Measurements from ENCODE around the gene ETV7. TPM values are rescaled to one million over a fixed set of nuclear protein-coding genes. Genes with fewer than 3 reads are reported as not detected.

The ETV7 gene
- total and polyA plus RNA-seq, 2 of the 13 experiments (the other 11 are each of a cell fraction or from before 2014, with no cell fraction given): not detected

DNA sequence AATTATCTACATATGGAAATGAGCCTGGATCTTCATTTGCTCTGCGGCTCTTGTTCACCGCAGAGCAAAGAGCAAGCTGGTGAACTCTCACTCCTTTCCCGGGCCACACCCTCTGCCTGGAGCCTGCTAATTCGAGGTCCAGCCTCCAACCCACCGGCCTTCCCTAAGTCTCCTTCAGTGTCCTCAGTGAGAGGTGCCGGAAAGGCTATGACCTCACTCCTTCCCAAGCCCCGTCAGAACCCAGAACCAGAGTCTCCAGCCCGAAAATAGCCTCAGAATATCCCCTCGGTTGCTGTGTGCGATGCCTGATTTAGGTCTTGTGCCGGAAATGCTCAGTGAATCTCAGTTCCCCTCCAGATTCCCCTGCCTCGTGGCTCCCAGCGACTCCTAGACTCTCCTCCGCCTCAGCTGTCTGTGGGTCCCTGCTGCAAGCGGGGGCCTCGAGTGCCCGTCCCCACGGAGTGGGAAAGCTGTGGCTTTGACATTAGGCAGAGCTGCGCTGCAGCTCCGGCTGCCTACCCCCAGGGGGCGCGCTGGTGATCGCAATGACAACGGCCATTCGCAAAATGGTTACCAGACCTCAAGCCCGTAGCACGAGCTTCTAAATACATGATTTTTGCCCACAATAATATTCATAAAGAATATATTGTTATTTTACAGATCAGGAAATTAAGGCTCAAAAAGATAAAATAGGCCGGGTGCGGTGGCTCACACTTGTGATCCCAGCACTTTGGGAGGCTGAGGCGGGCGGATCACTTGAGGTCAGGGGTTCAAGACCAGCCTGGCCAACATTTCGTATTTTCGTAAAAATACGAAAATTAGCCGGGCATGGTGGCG lies 46.6 kb downstream of the ETV7 start (continued):
- TF ChIP-seq, protein P1, sequence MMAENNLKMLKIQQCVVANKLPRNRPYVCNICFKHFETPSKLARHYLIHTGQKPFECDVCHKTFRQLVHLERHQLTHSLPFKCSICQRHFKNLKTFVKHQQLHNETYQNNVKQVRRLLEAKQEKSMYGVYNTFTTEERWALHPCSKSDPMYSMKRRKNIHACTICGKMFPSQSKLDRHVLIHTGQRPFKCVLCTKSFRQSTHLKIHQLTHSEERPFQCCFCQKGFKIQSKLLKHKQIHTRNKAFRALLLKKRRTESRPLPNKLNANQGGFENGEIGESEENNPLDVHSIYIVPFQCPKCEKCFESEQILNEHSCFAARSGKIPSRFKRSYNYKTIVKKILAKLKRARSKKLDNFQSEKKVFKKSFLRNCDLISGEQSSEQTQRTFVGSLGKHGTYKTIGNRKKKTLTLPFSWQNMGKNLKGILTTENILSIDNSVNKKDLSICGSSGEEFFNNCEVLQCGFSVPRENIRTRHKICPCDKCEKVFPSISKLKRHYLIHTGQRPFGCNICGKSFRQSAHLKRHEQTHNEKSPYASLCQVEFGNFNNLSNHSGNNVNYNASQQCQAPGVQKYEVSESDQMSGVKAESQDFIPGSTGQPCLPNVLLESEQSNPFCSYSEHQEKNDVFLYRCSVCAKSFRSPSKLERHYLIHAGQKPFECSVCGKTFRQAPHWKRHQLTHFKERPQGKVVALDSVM (CRISPR knock-in tag; IDR thresholded peaks at IDR 0.05): peak; percentile 88
- TF ChIP-seq, protein P2, sequence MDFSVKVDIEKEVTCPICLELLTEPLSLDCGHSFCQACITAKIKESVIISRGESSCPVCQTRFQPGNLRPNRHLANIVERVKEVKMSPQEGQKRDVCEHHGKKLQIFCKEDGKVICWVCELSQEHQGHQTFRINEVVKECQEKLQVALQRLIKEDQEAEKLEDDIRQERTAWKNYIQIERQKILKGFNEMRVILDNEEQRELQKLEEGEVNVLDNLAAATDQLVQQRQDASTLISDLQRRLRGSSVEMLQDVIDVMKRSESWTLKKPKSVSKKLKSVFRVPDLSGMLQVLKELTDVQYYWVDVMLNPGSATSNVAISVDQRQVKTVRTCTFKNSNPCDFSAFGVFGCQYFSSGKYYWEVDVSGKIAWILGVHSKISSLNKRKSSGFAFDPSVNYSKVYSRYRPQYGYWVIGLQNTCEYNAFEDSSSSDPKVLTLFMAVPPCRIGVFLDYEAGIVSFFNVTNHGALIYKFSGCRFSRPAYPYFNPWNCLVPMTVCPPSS (IDR thresholded peaks at IDR 0.05): no peak
- TF ChIP-seq NONO (IDR thresholded peaks at IDR 0.05): no peak
- TF ChIP-seq NONO (CRISPR knock-in tag; conservative IDR thresholded peaks at IDR 0.05): no peak
- TF ChIP-seq CHD4 (IDR thresholded peaks at IDR 0.05; ENCODE audit: borderline replicate concordance, low read length): no peak
- TF ChIP-seq HDAC1 (CRISPR knock-in tag; IDR thresholded peaks at IDR 0.05): no peak
- no peak for TF ChIP-seq ZNF121 (CRISPR knock-in tag; IDR thresholded peaks at IDR 0.05)
- TF ChIP-seq ZNF709 (CRISPR knock-in tag; IDR thresholded peaks at IDR 0.05): peak; percentile 65; the same call in 1 of the 2 replicates
- TF ChIP-seq, protein P3, sequence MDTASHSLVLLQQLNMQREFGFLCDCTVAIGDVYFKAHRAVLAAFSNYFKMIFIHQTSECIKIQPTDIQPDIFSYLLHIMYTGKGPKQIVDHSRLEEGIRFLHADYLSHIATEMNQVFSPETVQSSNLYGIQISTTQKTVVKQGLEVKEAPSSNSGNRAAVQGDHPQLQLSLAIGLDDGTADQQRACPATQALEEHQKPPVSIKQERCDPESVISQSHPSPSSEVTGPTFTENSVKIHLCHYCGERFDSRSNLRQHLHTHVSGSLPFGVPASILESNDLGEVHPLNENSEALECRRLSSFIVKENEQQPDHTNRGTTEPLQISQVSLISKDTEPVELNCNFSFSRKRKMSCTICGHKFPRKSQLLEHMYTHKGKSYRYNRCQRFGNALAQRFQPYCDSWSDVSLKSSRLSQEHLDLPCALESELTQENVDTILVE (CRISPR knock-in tag; IDR thresholded peaks at IDR 0.05): no peak
- no peak for TF ChIP-seq TCF12 (IDR thresholded peaks at IDR 0.05)
- no peak for TF ChIP-seq TCF12 (CRISPR knock-in tag; IDR thresholded peaks at IDR 0.05)
- TF ChIP-seq ZNF672 (CRISPR knock-in tag; IDR thresholded peaks at IDR 0.05): no peak
- TF ChIP-seq ZNF343 (CRISPR knock-in tag; IDR thresholded peaks at IDR 0.05): peak; percentile 66; the same call in 1 of the 2 replicates
- TF ChIP-seq THAP11 (CRISPR knock-in tag; IDR thresholded peaks at IDR 0.05): peak; percentile 20; the same call in 1 of the 2 replicates
- TF ChIP-seq, protein P4, sequence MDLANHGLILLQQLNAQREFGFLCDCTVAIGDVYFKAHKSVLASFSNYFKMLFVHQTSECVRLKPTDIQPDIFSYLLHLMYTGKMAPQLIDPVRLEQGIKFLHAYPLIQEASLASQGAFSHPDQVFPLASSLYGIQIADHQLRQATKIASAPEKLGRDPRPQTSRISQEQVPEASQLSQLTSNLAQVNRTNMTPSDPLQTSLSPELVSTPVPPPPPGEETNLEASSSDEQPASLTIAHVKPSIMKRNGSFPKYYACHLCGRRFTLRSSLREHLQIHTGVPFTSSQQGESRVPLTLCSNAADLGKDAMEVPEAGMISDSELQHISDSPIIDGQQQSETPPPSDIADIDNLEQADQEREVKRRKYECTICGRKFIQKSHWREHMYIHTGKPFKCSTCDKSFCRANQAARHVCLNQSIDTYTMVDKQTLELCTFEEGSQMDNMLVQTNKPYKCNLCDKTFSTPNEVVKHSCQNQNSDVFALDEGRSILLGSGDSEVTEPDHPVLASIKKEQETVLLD (CRISPR knock-in tag; IDR thresholded peaks at IDR 0.05; ENCODE audit: low read depth): no peak
- TF ChIP-seq, protein P5, sequence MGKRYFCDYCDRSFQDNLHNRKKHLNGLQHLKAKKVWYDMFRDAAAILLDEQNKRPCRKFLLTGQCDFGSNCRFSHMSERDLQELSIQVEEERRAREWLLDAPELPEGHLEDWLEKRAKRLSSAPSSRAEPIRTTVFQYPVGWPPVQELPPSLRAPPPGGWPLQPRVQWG (CRISPR knock-in tag; IDR thresholded peaks at IDR 0.05; ENCODE audit: borderline replicate concordance, low read depth): no peak
- no peak for TF ChIP-seq FLYWCH1 (CRISPR knock-in tag; IDR thresholded peaks at IDR 0.05)
- no peak for TF ChIP-seq TCF7 (IDR thresholded peaks at IDR 0.05; ENCODE audit: low read depth)
- 0 out of 2 replicates have a peak, but pooled peaks have one; percentile 40 for TF ChIP-seq ZNF34 (CRISPR knock-in tag; IDR thresholded peaks at IDR 0.05; ENCODE audit: borderline replicate concordance)
